Esophagus muscularis mucosa (tissue), 4 donors: ENCODE measurements around the gene PIP5KL1. TPM values are rescaled to one million over a fixed set of nuclear protein-coding genes. Genes with fewer than 3 reads are reported as not detected.

Source experiments
- DNase-seq: peaks from one replicate; pipeline ENCODE4 v3.0.0-alpha.2; 2017; ENCODE audit errors: extremely low spot score
- H3K27ac ChIP-seq, 4 donors: fragments of 200-600 bp; sonication (generic); replicated peaks in 1 of 4; 1 replicate in 3 of 4; 2 replicates in 1 of 4; pipeline ENCODE4 v1.5.1; 2016 to 2019; ENCODE audit warnings: mild to moderate bottlenecking in 1 of 4
- H3K27me3 ChIP-seq, 4 donors: fragments of 200-600 bp; sonication (generic); one replicate each; pipeline versions ENCODE4 v1.5.1 to v1.6.0; 2016 to 2019
- H3K36me3 ChIP-seq, 4 donors: fragments of 200-600 bp; sonication (generic); one replicate each; pipeline ENCODE4 v1.5.1; 2016 to 2019
- H3K4me1 ChIP-seq, 4 donors: fragments of 200-600 bp; sonication (generic); one replicate each; pipeline ENCODE4 v1.5.1; 2016 to 2019
- H3K4me3 ChIP-seq, 4 donors: fragments of 200-600 bp; sonication (generic); 1 replicate in 2 of 4; 2 replicates in 2 of 4; pipeline ENCODE4 v1.5.1; 2016 to 2019; ENCODE audit warnings: mild to moderate bottlenecking in 4 of 4, moderate library complexity in 1 of 4
- H3K9me3 ChIP-seq, 4 donors: fragments of 200-600 bp; sonication (generic); 1 replicate in 3 of 4; 2 replicates in 1 of 4; pipeline ENCODE4 v1.5.1; 2016 to 2019
- EP300 ChIP-seq: sonication (generic); formaldehyde crosslinking; IDR thresholded peaks from one replicate; pipeline ENCODE4 v1.6.1; 2017; ENCODE audit warnings: antibody characterized with exemption
- POLR2A ChIP-seq: fragments of 450-650 bp; IDR thresholded peaks from one replicate; pipeline ENCODE4 v1.6.1; 2017; ENCODE audit warnings: antibody characterized with exemption, moderate library complexity, mild to moderate bottlenecking, low read depth
- POLR2AphosphoS5 ChIP-seq, 2 donors: sonication (generic); formaldehyde crosslinking; IDR thresholded peaks; one replicate each; pipeline ENCODE4 v1.6.1; 2017; ENCODE audit warnings: antibody characterized with exemption in 2 of 2
- WGBS: methylation state at CpG from one replicate; pipeline ENCODE4 v1.1.5; 2018; 5-methylcytosine and 5-hydroxymethylcytosine counted together
- intact Hi-C: fragments of 100-400 bp; cut with DNase I; formaldehyde crosslinking; loops from one replicate; pipeline ENCODE4 v1.15.1; 2023
- total RNA-seq, 4 donors: library from RNA; depleted of rRNA; stranded (reverse); fragments of >200 nt; gene quantifications; one replicate each; pipeline versions ENCODE4 v1.1.0 to v1.2.1, GENCODE V29; 2016
- TF ChIP-seq, protein P1 (sequence below), 3 experiments: fragments of 200-600 bp in 2 of 3; fragments of 450-650 bp in 1 of 3; sonication (generic) in 2 of 3; IDR thresholded peaks; one replicate each; pipeline ENCODE4 v1.5.1; 2017 to 2019; ENCODE audit warnings: antibody characterized with exemption in 3 of 3, mild to moderate bottlenecking in 2 of 3, moderate library complexity in 1 of 3

Gene PIP5KL1
- total RNA-seq, 4 donors from 2014 or later, result 1.3 to 2.8 (median 2.2) TPM

- peaks cover 33 to 57% (median 54%) of the 10 kb centered on the region in 4 donors for H3K4me1 ChIP-seq
- DNase-seq, result no peak
Measured at GRCh38 chr9:127898433-127899127, 32.0 kb downstream of the PIP5KL1 start.

DNA sequence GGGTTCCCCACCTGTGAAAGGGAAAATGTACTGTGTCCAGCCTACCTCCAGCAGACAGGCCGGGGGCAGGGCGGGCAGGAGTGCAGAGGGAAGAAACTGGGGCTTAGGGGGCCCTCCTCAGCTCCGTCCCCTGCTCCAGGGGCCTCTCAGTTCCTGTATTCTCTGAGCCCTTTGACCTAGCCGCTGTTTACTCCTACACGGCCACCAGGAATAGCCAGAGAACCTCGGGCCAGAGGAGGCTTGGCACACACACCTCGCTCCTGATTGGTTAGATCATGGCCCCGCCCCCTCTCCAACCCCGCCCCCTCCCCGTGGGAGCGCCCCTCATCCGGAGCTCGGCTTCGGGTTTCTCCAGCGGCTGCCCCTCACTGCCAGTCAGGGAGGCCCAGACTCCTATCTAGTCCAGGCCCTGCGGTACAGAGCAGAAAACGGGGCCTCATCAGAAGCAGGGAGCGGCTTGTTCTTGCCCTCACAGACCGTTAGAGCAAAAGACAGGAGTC, 33.3 kb downstream of the PIP5KL1 start:
- peak in 1 of 2 donors; percentile 57 for TF ChIP-seq POLR2AphosphoS5 (IDR thresholded peaks at IDR 0.05)
- TF ChIP-seq, protein P1, sequence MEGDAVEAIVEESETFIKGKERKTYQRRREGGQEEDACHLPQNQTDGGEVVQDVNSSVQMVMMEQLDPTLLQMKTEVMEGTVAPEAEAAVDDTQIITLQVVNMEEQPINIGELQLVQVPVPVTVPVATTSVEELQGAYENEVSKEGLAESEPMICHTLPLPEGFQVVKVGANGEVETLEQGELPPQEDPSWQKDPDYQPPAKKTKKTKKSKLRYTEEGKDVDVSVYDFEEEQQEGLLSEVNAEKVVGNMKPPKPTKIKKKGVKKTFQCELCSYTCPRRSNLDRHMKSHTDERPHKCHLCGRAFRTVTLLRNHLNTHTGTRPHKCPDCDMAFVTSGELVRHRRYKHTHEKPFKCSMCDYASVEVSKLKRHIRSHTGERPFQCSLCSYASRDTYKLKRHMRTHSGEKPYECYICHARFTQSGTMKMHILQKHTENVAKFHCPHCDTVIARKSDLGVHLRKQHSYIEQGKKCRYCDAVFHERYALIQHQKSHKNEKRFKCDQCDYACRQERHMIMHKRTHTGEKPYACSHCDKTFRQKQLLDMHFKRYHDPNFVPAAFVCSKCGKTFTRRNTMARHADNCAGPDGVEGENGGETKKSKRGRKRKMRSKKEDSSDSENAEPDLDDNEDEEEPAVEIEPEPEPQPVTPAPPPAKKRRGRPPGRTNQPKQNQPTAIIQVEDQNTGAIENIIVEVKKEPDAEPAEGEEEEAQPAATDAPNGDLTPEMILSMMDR (IDR thresholded peaks at IDR 0.05), result no peak
- Histone ChIP-seq H3K4me3 (peak overlapping the region; percentile 97 to 99 (median 98)), H3K36me3 (peaks cover 38 to 45% (median 42%) of the 10 kb centered on the region in 4 donors), H3K4me1 (peaks cover 30 to 50% (median 48%) of the 10 kb centered on the region in 4 donors), H3K27ac (peak overlapping the region; percentile 94 to 99 (median 96)), H3K27me3 (no peaks in the 10 kb centered on the region), H3K9me3 (peaks cover 0 to 12% (median 5%) of the 10 kb centered on the region in 4 donors)
- 45% methylated on average over 2 of the region's 19 CpGs for WGBS
- DNase-seq, result peak; percentile 99
- intact Hi-C loops, result no loop called here

More at GRCh38 chr9:127898433-127899127, 32.0 kb downstream of the PIP5KL1 start:
- Histone ChIP-seq H3K36me3 (peaks cover 26 to 32% (median 30%) of the 10 kb centered on the region in 4 donors), H3K9me3 (peaks cover 0 to 2% (median 0%) of the 10 kb centered on the region in 4 donors), H3K27me3 (no peaks in the 10 kb centered on the region), H3K27ac (peak overlapping the region; percentile 94 to 99 (median 96)), H3K4me3 (peak overlapping the region; percentile 97 to 99 (median 98))
- intact Hi-C loops, result no loop called here
- WGBS, result 25% methylated on average over 5 of the region's 32 CpGs
- TF ChIP-seq EP300 (no peak), POLR2AphosphoS5 (IDR thresholded peaks at IDR 0.05) (peak in 1 of 2 donors; percentile 69)

GRCh38 chr9:127896395-127897192, 34.0 kb downstream of the PIP5KL1 start:
- DNase-seq, result no peak
- peaks cover 38 to 51% (median 45%) of the 10 kb centered on the region in 4 donors for H3K36me3 ChIP-seq
- H3K9me3 ChIP-seq, result peaks cover 0 to 12% (median 5%) of the 10 kb centered on the region in 4 donors
- H3K4me3 ChIP-seq, result peak overlapping the region; percentile 97 to 99 (median 98)
- TF ChIP-seq POLR2A, result no peak
- no peak for TF ChIP-seq EP300
- TF ChIP-seq, protein P1 (IDR thresholded peaks at IDR 0.05), result no peak
- no peak for TF ChIP-seq POLR2AphosphoS5 (IDR thresholded peaks at IDR 0.05)
- 66% methylated on average over 16 of the region's 16 CpGs for WGBS
- intact Hi-C loops, result no loop called here
- H3K27ac ChIP-seq, result peak overlapping the region; percentile 94 to 99 (median 96)
- peaks cover 30 to 50% (median 48%) of the 10 kb centered on the region in 4 donors for H3K4me1 ChIP-seq
- H3K27me3 ChIP-seq, result no peaks in the 10 kb centered on the region

DNA sequence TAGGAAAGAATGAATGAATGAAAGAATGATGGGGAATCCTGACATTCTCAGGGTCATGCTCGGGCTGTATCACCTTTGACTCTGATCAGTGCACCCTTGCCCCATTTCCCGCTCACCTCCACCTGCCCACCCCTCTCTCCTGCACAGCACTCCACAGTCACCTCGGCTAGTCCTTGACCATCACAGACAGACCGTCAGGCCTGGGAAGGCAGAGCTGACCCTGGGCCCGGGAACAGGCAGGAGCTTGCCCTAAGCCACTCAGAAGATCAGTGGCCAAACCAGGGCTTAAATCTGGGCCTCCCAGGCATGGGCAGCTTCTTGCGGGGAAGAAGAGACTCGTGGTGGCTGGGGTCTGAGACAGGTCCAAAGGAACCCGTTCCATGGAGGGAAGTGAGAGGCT, 34.8 kb downstream of the PIP5KL1 start:
- peak overlapping the region in 2 of 4 donors; percentile 96 to 99 for H3K27ac ChIP-seq
- TF ChIP-seq EP300, result no peak
- TF ChIP-seq, protein P1 (IDR thresholded peaks at IDR 0.05), result no peak
- TF ChIP-seq POLR2AphosphoS5 (IDR thresholded peaks at IDR 0.05), result no peak
- TF ChIP-seq POLR2A, result no peak
- H3K9me3 ChIP-seq, result peaks cover 0 to 12% (median 5%) of the 10 kb centered on the region in 4 donors
- peak overlapping the region in 1 of 4 donors; percentile 98 for H3K4me3 ChIP-seq
- no peaks in the 10 kb centered on the region for H3K27me3 ChIP-seq
- intact Hi-C loops, result no loop called here
- 92% methylated on average over 8 of the region's 8 CpGs for WGBS
- DNase-seq, result no peak
- peaks cover 41 to 59% (median 51%) of the 10 kb centered on the region in 4 donors for H3K36me3 ChIP-seq
- H3K4me1 ChIP-seq, result peaks cover 30 to 45% (median 42%) of the 10 kb centered on the region in 4 donors
